ENCODE data around the gene WNT5A.

Gene WNT5A

DNA sequence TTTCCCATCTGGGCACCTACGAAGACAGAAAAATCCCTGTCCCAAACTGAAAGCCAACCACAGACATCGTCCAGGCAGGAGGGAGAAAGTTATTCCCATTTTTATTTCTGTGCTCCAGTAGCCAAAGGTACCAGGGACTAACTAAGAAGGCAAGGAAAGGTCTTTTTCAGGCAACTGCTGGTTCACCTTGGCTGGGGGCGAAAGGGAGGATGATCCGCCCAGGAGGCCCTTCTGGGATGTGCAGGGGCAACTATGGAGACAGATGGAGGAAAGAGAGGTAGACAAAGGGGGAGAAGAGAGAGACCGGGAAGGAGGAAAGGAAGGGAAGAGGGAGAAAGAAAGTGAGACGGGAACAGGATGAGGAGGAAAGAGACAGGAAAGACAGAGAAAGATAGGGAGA, 13.3 kb downstream of the WNT5A start:
- H3K27ac ChIP-seq: no peak overlapping the region
- TF ChIP-seq, protein P1, sequence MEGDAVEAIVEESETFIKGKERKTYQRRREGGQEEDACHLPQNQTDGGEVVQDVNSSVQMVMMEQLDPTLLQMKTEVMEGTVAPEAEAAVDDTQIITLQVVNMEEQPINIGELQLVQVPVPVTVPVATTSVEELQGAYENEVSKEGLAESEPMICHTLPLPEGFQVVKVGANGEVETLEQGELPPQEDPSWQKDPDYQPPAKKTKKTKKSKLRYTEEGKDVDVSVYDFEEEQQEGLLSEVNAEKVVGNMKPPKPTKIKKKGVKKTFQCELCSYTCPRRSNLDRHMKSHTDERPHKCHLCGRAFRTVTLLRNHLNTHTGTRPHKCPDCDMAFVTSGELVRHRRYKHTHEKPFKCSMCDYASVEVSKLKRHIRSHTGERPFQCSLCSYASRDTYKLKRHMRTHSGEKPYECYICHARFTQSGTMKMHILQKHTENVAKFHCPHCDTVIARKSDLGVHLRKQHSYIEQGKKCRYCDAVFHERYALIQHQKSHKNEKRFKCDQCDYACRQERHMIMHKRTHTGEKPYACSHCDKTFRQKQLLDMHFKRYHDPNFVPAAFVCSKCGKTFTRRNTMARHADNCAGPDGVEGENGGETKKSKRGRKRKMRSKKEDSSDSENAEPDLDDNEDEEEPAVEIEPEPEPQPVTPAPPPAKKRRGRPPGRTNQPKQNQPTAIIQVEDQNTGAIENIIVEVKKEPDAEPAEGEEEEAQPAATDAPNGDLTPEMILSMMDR (IDR thresholded peaks at IDR 0.05): no peak
- no peak overlapping the region for H3K4me3 ChIP-seq
- no peak for DNase-seq (ENCODE audit: low spot score)

DNA sequence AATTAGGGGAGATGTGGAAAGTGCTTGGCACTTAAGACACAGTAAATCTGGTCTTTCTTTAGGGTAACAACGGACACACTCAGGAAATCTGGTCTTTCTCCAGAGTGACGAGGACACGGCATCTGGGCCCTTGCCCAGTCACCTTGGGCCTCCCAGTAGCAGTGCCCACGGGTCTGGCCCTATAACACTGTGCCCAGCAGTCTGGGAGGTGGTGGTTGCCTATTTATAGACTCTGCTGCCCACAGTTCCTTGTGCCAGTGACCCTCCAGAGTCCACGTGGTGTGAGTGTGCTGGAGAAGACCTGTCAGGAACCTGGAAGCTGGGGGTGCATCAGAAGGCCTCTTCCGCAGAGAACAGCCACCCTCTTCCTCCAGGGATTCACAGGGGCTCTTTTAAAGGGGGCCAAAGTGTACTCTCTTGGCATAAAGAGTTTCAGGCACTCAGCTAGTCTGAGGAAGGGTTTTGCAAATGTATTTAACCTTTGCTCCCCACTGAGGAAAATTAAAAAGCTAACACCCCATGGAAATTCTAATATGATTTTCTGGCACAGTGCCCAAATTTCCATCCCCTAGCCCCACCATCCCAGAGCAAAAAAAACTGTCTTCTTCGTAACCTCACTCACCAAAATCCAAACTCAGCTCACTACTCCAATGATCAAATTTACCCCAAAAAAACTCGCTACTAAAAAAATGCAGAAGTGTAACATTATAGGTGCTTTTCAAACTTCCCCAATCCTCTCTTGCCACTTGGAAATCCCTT, 15.4 kb downstream of the WNT5A start:
- H3K4me3 ChIP-seq: no peak overlapping the region
- DNase-seq (ENCODE audit: low spot score): no peak
- no peak overlapping the region for H3K27ac ChIP-seq
- TF ChIP-seq, protein P1 (IDR thresholded peaks at IDR 0.05): no peak

DNA sequence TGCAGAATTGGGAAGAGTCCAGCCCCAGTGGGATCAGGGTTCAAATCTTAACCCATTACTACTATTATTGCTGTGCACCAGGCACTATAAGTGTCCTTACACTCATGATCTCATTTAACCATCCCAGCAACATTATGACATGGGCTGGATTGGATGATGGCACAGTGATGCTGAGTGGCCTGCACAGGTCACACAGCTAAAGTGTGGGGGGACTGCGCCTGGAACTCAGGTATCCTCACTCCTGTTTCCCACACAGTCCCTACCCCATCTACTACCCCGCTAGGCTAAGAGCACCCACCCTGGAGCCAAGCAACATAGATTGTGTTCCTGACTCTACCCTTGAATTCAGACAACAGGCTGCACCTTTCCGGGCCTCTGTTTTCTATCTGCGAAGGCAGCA, 16.0 kb downstream of the WNT5A start:
- Histone ChIP-seq H3K4me3 (no peak overlapping the region), H3K27ac (no peak overlapping the region)
- TF ChIP-seq, protein P1 (IDR thresholded peaks at IDR 0.05): no peak
- no peak for DNase-seq (ENCODE audit: low spot score)

DNA sequence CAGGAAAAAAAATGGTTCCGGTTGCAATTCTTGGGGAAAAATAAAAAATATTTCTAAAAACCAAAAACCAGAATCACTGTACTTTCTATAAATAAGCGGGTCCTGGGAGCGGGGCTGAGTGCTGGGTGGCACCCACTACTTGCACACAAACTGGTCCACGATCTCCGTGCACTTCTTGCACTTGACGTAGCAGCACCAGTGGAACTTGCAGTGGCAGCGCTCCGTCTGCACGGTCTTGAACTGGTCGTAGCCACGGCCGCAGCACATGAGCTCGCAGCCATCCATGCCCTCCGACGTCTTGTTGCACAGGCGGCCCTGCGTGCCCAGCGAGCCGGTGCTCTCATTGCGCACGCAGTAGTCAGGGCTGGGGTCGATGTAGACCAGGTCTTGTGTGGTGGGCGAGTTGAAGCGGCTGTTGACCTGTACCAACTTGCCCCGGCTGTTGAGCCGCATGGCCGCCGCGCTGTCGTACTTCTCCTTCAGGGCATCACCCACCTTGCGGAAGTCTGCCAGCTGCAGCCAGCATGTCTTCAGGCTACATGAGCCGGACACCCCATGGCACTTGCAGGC, 17.1 kb downstream of the WNT5A start:
- TF ChIP-seq, protein P1 (IDR thresholded peaks at IDR 0.05): no peak
- H3K4me3 ChIP-seq: no peak overlapping the region
- DNase-seq (ENCODE audit: low spot score): no peak
- H3K27ac ChIP-seq: no peak overlapping the region

DNA sequence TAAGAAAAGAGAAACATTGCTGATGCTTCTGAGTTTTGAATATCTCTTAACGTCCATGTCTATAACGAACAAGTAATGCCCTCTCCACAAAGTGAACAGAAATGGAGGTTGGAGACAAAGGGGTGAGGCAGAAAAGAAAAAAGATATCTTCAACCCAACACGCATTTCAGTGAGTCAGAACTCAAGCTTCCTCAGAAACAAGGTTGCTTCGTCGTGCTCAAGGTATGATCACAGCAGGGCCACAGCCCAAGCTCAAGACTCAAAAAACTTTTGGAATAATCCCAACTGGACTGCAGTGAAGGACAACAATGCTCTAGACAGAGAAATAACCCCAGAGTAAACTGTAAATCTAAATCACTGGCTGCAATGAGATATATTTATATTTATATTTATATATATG, 18.9 kb downstream of the WNT5A start:
- TF ChIP-seq, protein P1 (IDR thresholded peaks at IDR 0.05): no peak
- no peak for DNase-seq (ENCODE audit: low spot score)
- Histone ChIP-seq H3K4me3 (no peak overlapping the region), H3K27ac (no peak overlapping the region)

DNA sequence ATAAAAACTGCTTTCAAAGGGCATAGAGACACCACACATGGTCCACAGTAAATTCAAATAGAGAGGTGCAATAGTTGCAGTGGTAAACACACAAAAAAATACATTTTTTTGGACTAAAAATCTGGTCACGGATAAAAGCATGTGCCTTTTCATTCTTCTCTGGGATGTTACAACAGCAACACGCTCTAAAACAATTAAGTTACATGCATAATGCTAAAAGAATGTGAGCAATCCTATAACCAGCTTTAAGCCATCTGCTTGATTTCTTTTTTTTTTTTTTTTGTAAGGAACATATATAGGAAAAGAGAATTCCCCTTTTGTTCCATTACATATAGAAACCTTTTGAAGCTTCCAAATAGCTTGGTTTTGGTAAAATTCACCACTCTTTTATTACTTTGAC, 20.0 kb downstream of the WNT5A start:
- no peak for DNase-seq (ENCODE audit: low spot score)
- TF ChIP-seq, protein P1 (IDR thresholded peaks at IDR 0.05): no peak
- no peak overlapping the region for H3K27ac ChIP-seq
- H3K4me3 ChIP-seq: no peak overlapping the region

DNA sequence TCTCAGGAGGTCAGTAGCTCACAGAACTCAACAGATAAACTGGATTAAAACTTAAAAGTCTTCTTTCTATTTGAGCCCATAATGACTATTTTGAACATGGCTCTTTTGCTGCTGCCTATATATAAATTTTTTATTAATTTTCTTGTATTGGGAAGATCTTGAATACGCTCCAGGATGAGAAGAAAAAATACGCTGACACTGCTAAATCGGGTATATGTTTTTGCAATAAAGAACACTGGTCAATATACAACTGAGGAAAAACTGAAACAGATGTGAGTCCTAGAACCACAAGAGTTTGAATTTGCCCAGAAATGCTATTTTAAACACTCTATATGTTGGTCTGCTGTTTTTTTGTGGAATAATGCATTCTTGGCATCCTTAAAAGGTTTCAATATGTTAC, 20.6 kb downstream of the WNT5A start:
- no peak for DNase-seq (ENCODE audit: low spot score)
- Histone ChIP-seq H3K27ac (no peak overlapping the region), H3K4me3 (no peak overlapping the region)
- TF ChIP-seq, protein P1 (IDR thresholded peaks at IDR 0.05): no peak

Measured in coronary artery (tissue), 2 donors.